ENCODE measurements around the gene TRERF1.

The TRERF1 gene

DNA sequence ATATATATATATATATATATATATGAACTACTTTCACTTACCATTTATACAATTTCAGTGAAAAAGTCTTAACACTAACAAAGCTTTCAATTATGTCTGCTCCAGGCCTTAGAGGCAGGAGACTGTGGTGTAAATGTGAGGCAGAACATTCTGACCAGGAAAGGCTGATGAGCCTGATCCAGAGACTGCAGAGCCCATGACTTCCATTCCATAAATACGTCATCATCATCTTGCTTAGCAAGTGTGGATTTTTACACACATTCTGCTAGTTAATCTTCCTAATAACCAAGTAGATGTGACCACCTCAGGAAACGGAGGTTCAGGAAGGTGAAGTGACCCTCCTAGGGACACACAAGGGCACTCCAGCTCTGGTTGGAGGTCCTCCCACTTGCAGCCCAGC, 14.9 kb downstream of the TRERF1 start:
- H3K9me3 ChIP-seq (ENCODE audit: insufficient read depth, low read length), result peaks cover 11% of the 10 kb centered on the region; the same call in 1 of the 2 replicates
- H3K4me2 ChIP-seq (ENCODE audit: low read depth, low read length, poor library complexity, severe bottlenecking), result no peak overlapping the region
- H3K27ac ChIP-seq (ENCODE audit: low read depth, low read length), result no peak overlapping the region
- no peak overlapping the region for H3K4me3 ChIP-seq (ENCODE audit: insufficient read depth, low read length, poor library complexity, severe bottlenecking)
- H4K20me1 ChIP-seq (ENCODE audit: low read depth, low read length), result 0 out of 2 replicates have a peak, but pooled peaks cover 5% of the 10 kb centered on the region
- H2AFZ ChIP-seq (ENCODE audit: low read depth, low read length, severe bottlenecking), result no peak overlapping the region
- H3K9ac ChIP-seq (ENCODE audit: low read length), result no peak overlapping the region
- H3K79me2 ChIP-seq (ENCODE audit: insufficient read depth, low read length), result no peaks in the 10 kb centered on the region
- no peaks in the 10 kb centered on the region for H3K27me3 ChIP-seq (ENCODE audit: low read length)
- H3K9me2 ChIP-seq (replicated peaks; ENCODE audit: insufficient read depth, low read length), result no peaks in the 10 kb centered on the region
- no peak for TF ChIP-seq CTCF (IDR thresholded peaks at IDR 0.05; ENCODE audit: insufficient read depth, low read length, poor library complexity, severe bottlenecking)
- no peak for TF ChIP-seq EZH2phosphoT487 (conservative IDR thresholded peaks at IDR 0.05; ENCODE audit: low read length)
- H3F3A ChIP-seq (ENCODE audit: insufficient read depth), result no peaks in the 10 kb centered on the region
- no peaks in the 10 kb centered on the region; the same call in 1 of the 2 replicates for H3K36me3 ChIP-seq (ENCODE audit: low read length)

DNA sequence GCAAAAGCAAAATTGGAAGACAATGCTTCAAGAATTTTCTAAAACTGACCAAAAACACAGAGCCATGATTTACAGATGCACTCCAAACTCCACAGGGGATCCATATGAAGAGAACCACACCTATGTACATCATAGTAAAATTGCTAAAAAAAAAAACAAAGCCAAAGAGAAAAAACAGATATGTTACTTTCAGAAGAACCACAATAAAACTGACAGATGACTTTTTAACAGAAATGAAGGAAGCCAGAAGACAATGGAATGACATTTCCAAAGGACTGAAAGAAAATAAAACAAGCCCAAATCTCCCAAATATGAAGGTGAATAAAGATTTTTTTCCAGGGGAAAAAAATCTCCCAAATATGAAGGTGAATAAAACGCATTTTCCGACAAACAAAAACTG, 17.5 kb downstream of the TRERF1 start:
- H3K27me3 ChIP-seq (ENCODE audit: low read length), result no peaks in the 10 kb centered on the region
- H2AFZ ChIP-seq (ENCODE audit: low read depth, low read length, severe bottlenecking), result no peak overlapping the region
- no peak for TF ChIP-seq CTCF (IDR thresholded peaks at IDR 0.05; ENCODE audit: insufficient read depth, low read length, poor library complexity, severe bottlenecking)
- TF ChIP-seq EZH2phosphoT487 (conservative IDR thresholded peaks at IDR 0.05; ENCODE audit: low read length), result no peak
- H3F3A ChIP-seq (ENCODE audit: insufficient read depth), result no peaks in the 10 kb centered on the region
- no peaks in the 10 kb centered on the region for H3K79me2 ChIP-seq (ENCODE audit: insufficient read depth, low read length)
- no peaks in the 10 kb centered on the region for H3K9me2 ChIP-seq (replicated peaks; ENCODE audit: insufficient read depth, low read length)
- H3K4me3 ChIP-seq (ENCODE audit: insufficient read depth, low read length, poor library complexity, severe bottlenecking), result no peak overlapping the region
- H4K20me1 ChIP-seq (ENCODE audit: low read depth, low read length), result no peaks in the 10 kb centered on the region
- no peaks in the 10 kb centered on the region; the same call in 1 of the 2 replicates for H3K36me3 ChIP-seq (ENCODE audit: low read length)
- H3K4me2 ChIP-seq (ENCODE audit: low read depth, low read length, poor library complexity, severe bottlenecking), result no peak overlapping the region
- peaks cover 11% of the 10 kb centered on the region; the same call in 1 of the 2 replicates for H3K9me3 ChIP-seq (ENCODE audit: insufficient read depth, low read length)
- H3K9ac ChIP-seq (ENCODE audit: low read length), result no peak overlapping the region
- H3K27ac ChIP-seq (ENCODE audit: low read depth, low read length), result no peak overlapping the region

GRCh38 chr6:42433409-42433808, 18.3 kb downstream of the TRERF1 start:
- H3K9ac ChIP-seq (ENCODE audit: low read length), result no peak overlapping the region
- H3K36me3 ChIP-seq (ENCODE audit: low read length), result no peaks in the 10 kb centered on the region; the same call in 1 of the 2 replicates

More at GRCh38 chr6:42433409-42433808, 18.3 kb downstream of the TRERF1 start:
- no peaks in the 10 kb centered on the region for H3K79me2 ChIP-seq (ENCODE audit: insufficient read depth, low read length)
- H3K9me3 ChIP-seq (ENCODE audit: insufficient read depth, low read length), result peaks cover 11% of the 10 kb centered on the region; the same call in 1 of the 2 replicates
- TF ChIP-seq CTCF (IDR thresholded peaks at IDR 0.05; ENCODE audit: insufficient read depth, low read length, poor library complexity, severe bottlenecking), result no peak
- no peak for TF ChIP-seq EZH2phosphoT487 (conservative IDR thresholded peaks at IDR 0.05; ENCODE audit: low read length)
- H3K27ac ChIP-seq (ENCODE audit: low read depth, low read length), result no peak overlapping the region
- no peaks in the 10 kb centered on the region for H3K27me3 ChIP-seq (ENCODE audit: low read length)
- no peaks in the 10 kb centered on the region for H3K9me2 ChIP-seq (replicated peaks; ENCODE audit: insufficient read depth, low read length)
- H4K20me1 ChIP-seq (ENCODE audit: low read depth, low read length), result no peaks in the 10 kb centered on the region
- H3K4me3 ChIP-seq (ENCODE audit: insufficient read depth, low read length, poor library complexity, severe bottlenecking), result no peak overlapping the region
- no peaks in the 10 kb centered on the region for H3F3A ChIP-seq (ENCODE audit: insufficient read depth)
- no peak overlapping the region for H3K4me2 ChIP-seq (ENCODE audit: low read depth, low read length, poor library complexity, severe bottlenecking)
- no peak overlapping the region for H2AFZ ChIP-seq (ENCODE audit: low read depth, low read length, severe bottlenecking)
